ENCODE measurements around the gene SLC24A3.

DNA sequence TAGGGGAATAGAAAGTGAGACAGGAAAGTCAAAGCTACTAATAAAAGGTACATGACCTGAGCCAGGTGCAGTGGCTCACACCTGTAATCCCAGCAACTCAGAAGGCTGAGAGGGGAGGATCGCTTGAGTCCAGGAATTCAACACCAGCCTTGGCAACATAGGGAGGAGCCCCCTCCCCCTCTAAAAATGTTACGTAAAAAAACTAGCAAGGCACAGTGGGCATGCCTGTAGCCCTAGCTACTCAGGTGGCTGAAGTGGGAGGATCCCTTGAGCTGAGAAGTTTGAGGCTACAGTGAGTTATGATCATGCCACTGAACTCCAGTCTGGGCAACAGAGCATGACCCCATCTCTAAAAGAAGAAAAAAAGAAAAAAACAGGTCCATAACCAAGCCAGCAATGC, 359.6 kb downstream of the SLC24A3 start:
- TF ChIP-seq, protein P1, sequence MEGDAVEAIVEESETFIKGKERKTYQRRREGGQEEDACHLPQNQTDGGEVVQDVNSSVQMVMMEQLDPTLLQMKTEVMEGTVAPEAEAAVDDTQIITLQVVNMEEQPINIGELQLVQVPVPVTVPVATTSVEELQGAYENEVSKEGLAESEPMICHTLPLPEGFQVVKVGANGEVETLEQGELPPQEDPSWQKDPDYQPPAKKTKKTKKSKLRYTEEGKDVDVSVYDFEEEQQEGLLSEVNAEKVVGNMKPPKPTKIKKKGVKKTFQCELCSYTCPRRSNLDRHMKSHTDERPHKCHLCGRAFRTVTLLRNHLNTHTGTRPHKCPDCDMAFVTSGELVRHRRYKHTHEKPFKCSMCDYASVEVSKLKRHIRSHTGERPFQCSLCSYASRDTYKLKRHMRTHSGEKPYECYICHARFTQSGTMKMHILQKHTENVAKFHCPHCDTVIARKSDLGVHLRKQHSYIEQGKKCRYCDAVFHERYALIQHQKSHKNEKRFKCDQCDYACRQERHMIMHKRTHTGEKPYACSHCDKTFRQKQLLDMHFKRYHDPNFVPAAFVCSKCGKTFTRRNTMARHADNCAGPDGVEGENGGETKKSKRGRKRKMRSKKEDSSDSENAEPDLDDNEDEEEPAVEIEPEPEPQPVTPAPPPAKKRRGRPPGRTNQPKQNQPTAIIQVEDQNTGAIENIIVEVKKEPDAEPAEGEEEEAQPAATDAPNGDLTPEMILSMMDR (optimal IDR thresholded peaks at IDR 0.05 in 1 of 3, IDR thresholded peaks at IDR 0.05 in 1 of 3, conservative IDR thresholded peaks at IDR 0.05 in 1 of 3; ENCODE audit: extremely low read depth in 1 of 3, insufficient read depth in 2 of 3, low read length in 3 of 3): no peak
- no peak for TF ChIP-seq EZH2 (IDR thresholded peaks at IDR 0.05; ENCODE audit: low read length)
